C4-2B (cell line): ENCODE measurements around the gene NISCH.

Experiments
- H3K27ac ChIP-seq: fragments of 450-650 bp; 2 replicates; pipeline ENCODE4 v1.5.1; 2017
- CTCF ChIP-seq: fragments of 450-650 bp; conservative IDR thresholded peaks from 2 replicates; pipeline ENCODE4 v1.5.1; 2017; ENCODE audit warnings: mild to moderate bottlenecking
- ZFX ChIP-seq: fragments of 450-650 bp; IDR thresholded peaks from 2 replicates; pipeline ENCODE4 v1.6.1; 2017

NISCH gene

GRCh38 chr3:52529376-52530333, 74.3 kb downstream of the NISCH start:
- TF ChIP-seq ZFX (no peak), CTCF (no peak)
- H3K27ac ChIP-seq: no peak overlapping the region

- no peak overlapping the region for H3K27ac ChIP-seq
- no peak for TF ChIP-seq ZFX
- TF ChIP-seq CTCF: no peak
Observed at GRCh38 chr3:52530918-52531826, 75.8 kb downstream of the NISCH start.

- TF ChIP-seq ZFX: no peak
- TF ChIP-seq CTCF: no peak
- H3K27ac ChIP-seq: peak overlapping the region; percentile 87; the same call in 1 of the 2 replicates
Observed at GRCh38 chr3:52531860-52532516, 76.6 kb downstream of the NISCH start.

GRCh38 chr3:52532517-52532837, 77.1 kb downstream of the NISCH start:
- no peak for TF ChIP-seq ZFX
- no peak for TF ChIP-seq CTCF
- H3K27ac ChIP-seq: peak overlapping the region; percentile 87

GRCh38 chr3:52532838-52533622, 77.6 kb downstream of the NISCH start:
- H3K27ac ChIP-seq: peak overlapping the region; percentile 87
- no peak for TF ChIP-seq CTCF
- no peak for TF ChIP-seq ZFX

GRCh38 chr3:52533623-52534280, 78.3 kb downstream of the NISCH start, which contains the start of gene NT5DC2:
TSS of gene NT5DC2 (minus strand) at chr3:52533857. CDS start at chr3:52533737, 120 bp downstream.
- TF ChIP-seq ZFX (no peak), CTCF (no peak)
- H3K27ac ChIP-seq: peak within 1 kb of the TSS; percentile 87
